Lung (tissue), 12 donors: ENCODE measurements around the gene TSPAN2. TPM values are rescaled to one million over a fixed set of nuclear protein-coding genes. Genes with fewer than 3 reads are reported as not detected.

Experiments
- ATAC-seq: fragments of 200-7000 bp; cut with Tn5 transposase; one replicate; pipeline ENCODE4 v1.9.1; 2020; ENCODE audit warnings: moderate number of reproducible peaks; ENCODE audit not compliant: insufficient read depth, low FRiP score
- DNase-seq, 3 donors: peaks; one replicate each; pipeline ENCODE4 v3.0.0-alpha.2; 2013 to 2017
- H3K27ac ChIP-seq, 2 donors: one replicate each; pipeline ENCODE4 v1.5.1; 2013; ENCODE audit warnings: mild to moderate bottlenecking in 2 of 2, moderate library complexity in 2 of 2, control low read depth in 1 of 2, inconsistent platforms in 1 of 2, low read depth in 1 of 2, low read length in 1 of 2
- H3K27me3 ChIP-seq, 3 donors: one replicate each; pipeline ENCODE4 v1.5.1; 2013; ENCODE audit warnings: low read length in 2 of 3; ENCODE audit not compliant: control insufficient read depth in 3 of 3, insufficient read depth in 3 of 3
- H3K36me3 ChIP-seq, 4 donors: one replicate each; pipeline ENCODE4 v1.5.1; 2013; ENCODE audit warnings: low read length in 4 of 4, mild to moderate bottlenecking in 1 of 4, moderate library complexity in 1 of 4; ENCODE audit not compliant: control insufficient read depth in 4 of 4, insufficient read depth in 4 of 4
- H3K4me1 ChIP-seq, 5 donors: one replicate each; pipeline ENCODE4 v1.5.1; 2013; ENCODE audit warnings: low read length in 5 of 5, mild to moderate bottlenecking in 2 of 5, moderate library complexity in 1 of 5; ENCODE audit not compliant: control insufficient read depth in 5 of 5, insufficient read depth in 5 of 5
- H3K4me3 ChIP-seq: one replicate; pipeline ENCODE4 v1.5.1; 2013; ENCODE audit warnings: mild to moderate bottlenecking, control low read depth, moderate library complexity
- H3K9ac ChIP-seq, 2 donors: one replicate each; pipeline ENCODE4 v1.5.1; 2013; ENCODE audit warnings: low read length in 2 of 2, control low read depth in 1 of 2; ENCODE audit not compliant: insufficient read depth in 1 of 2
- H3K9me3 ChIP-seq, 4 donors: one replicate each; pipeline ENCODE4 v1.5.1; 2013; ENCODE audit warnings: low read length in 3 of 4, mild to moderate bottlenecking in 1 of 4, moderate library complexity in 1 of 4; ENCODE audit not compliant: control insufficient read depth in 4 of 4, insufficient read depth in 3 of 4
- WGBS, 2 donors: extraction: QIAGEN DNeasy Blood & Tissue Kit; methylation state at CpG; one replicate each; pipeline ENCODE4 v1.1.7; 2013; 5-methylcytosine and 5-hydroxymethylcytosine counted together
- polyA plus RNA-seq, 2 donors: library from polyadenylated mRNA; stranded (reverse); fragments of 200-250 nt; gene quantifications; one replicate each; pipeline ENCODE4 v1.2.1, GENCODE V29; 2013
- total RNA-seq, 2 donors: library from RNA; depleted of rRNA in 1 of 2; stranded (reverse); fragments of >200 nt in 1 of 2; gene quantifications; one replicate each; pipeline ENCODE4 v1.2.1, GENCODE V29; 2014 to 2021
- TF ChIP-seq, protein P1 (sequence below): IDR thresholded peaks from 2 replicates; pipeline ENCODE4 v1.5.1; 2012; ENCODE audit warnings: mild to moderate bottlenecking; ENCODE audit errors: control extremely low read depth, extremely low read depth
- donor health status: control.
- donor health status: control.
- donor health status: Bipolar disorder and iron deficiency.
- donor health status: healthy.
- donor health status: DM: yes; HTN: yes; CAD: no.

The TSPAN2 gene
- total and polyA plus RNA-seq, 4 donors, result 1.5 to 10.4 (median 8.2) TPM

DNA sequence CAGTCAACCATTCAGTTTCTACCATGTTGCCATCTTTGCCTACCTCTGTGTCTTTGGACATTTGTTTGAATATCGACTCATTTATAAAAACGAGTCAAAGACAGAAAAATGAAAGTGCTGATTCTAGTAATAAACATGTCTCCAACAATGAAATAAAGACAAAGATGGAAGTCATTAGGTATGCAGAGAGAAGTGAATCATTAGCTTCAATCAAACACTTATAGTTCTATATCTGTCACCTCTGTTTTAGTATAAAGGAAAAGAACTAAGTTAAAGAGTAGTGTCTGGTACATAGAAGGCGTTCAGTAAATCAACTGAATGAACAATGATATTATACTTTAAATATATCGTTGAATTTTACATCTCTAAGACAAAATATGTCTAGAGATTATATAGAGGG, 1.7 kb upstream of the TSPAN2 start:
- DNase-seq (no peak), ATAC-seq (no peak)
- peaks cover 0 to 1% (median 0%) of the 10 kb centered on the region in 4 donors for H3K9me3 ChIP-seq
- H3K9ac ChIP-seq, result no peak overlapping the region
- 93 to 98% methylated on average over 4 of the region's 4 CpGs for WGBS, 2 donors
- no peak overlapping the region for H3K4me3 ChIP-seq
- TF ChIP-seq, protein P1, sequence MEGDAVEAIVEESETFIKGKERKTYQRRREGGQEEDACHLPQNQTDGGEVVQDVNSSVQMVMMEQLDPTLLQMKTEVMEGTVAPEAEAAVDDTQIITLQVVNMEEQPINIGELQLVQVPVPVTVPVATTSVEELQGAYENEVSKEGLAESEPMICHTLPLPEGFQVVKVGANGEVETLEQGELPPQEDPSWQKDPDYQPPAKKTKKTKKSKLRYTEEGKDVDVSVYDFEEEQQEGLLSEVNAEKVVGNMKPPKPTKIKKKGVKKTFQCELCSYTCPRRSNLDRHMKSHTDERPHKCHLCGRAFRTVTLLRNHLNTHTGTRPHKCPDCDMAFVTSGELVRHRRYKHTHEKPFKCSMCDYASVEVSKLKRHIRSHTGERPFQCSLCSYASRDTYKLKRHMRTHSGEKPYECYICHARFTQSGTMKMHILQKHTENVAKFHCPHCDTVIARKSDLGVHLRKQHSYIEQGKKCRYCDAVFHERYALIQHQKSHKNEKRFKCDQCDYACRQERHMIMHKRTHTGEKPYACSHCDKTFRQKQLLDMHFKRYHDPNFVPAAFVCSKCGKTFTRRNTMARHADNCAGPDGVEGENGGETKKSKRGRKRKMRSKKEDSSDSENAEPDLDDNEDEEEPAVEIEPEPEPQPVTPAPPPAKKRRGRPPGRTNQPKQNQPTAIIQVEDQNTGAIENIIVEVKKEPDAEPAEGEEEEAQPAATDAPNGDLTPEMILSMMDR, result no peak
- peaks cover 0 to 15% (median 4%) of the 10 kb centered on the region in 5 donors for H3K4me1 ChIP-seq
- no peaks in the 10 kb centered on the region for H3K36me3 ChIP-seq
- H3K27ac ChIP-seq, result no peak overlapping the region
- H3K27me3 ChIP-seq, result no peaks in the 10 kb centered on the region

DNA sequence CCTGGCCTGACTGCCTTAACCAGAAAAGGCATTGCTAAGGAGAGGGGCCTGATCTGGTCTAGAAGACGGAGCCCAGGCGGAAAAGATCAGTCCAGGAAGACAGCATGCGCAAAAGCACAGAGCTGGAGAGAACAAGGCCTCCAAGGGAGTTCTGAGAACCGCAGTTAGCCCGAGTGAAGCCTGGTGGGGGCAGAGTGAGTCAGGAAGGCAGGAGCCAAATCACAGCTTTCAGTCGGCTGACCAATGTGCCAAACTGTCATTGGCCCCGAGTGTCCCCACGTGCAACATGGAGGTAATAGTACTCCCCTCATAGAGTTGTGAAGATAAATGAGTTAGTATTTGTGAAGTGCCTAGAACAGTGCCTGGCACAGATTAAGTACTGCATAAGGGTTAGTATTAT, 1.2 kb upstream of the TSPAN2 start:
- Histone ChIP-seq H3K4me3 (no peak overlapping the region), H3K4me1 (peaks cover 0 to 16% (median 4%) of the 10 kb centered on the region in 5 donors), H3K27me3 (no peaks in the 10 kb centered on the region), H3K36me3 (no peaks in the 10 kb centered on the region), H3K27ac (peak overlapping the region in 1 of 2 donors; percentile 94), H3K9me3 (peaks cover 0 to 1% (median 0%) of the 10 kb centered on the region in 4 donors), H3K9ac (no peak overlapping the region)
- no peak for ATAC-seq
- peak; percentile 70 to 87 (median 86) for DNase-seq
- TF ChIP-seq, protein P1, result no peak
- 76 to 86% methylated on average over 8 of the region's 8 CpGs for WGBS, 2 donors

DNA sequence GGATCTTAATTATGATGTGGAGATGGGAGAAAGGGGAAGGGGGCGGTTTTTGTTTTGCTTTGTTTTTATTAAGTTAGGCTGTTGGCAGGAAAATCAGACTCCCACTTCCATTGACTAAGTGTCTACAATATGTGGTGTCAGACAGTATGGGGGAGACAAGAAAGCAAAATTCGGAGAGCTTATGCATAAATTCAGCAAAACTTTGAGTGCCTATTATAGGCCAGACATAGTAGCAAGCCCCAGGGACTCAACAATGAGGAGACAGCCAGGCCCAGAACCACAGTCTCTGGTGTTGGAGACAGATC, 835 bp upstream of the TSPAN2 start:
- no peaks in the 10 kb centered on the region for H3K27me3 ChIP-seq
- no peak overlapping the region for H3K4me3 ChIP-seq
- H3K36me3 ChIP-seq, result no peaks in the 10 kb centered on the region
- TF ChIP-seq, protein P1, result no peak
- DNase-seq (peak in 2 of 3 donors; percentile 98), ATAC-seq (peak; percentile 13)
- H3K4me1 ChIP-seq, result peaks cover 0 to 20% (median 6%) of the 10 kb centered on the region in 5 donors
- WGBS, 2 donors, result 20 to 23% methylated on average over 2 of the region's 2 CpGs
- H3K27ac ChIP-seq, result peak overlapping the region in 1 of 2 donors; percentile 94
- H3K9ac ChIP-seq, result no peak overlapping the region
- peaks cover 0 to 1% (median 0%) of the 10 kb centered on the region in 4 donors for H3K9me3 ChIP-seq

DNA sequence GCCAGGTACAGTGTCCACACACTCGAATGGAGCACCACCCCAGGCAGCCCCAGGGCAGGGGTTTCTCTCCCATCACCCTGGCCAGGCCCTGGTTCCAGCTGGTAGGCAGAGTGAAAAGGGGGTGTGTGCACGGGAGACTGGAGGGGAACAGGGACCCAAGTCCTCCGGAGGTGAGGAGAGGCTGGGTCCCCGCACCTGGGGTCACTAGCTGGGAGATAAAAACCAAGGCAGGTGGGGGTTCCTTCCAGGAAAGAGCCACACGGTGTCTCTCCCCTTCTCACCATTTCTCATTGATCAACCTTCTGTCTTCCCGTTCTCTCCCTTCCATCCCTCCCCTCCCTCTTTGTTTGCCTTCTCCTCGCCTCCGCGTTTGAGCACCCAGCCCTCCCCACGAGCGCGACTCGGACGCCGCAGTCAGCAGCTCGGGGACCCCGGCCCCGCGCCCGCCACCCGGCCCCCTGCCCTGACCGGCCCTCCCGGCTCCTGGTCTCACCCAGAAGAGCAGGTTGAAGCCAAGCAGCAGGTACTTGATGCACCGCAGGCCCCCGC, 358 bp downstream of the TSPAN2 start:
- WGBS, 2 donors, result 3 to 6% methylated on average over 25 of the region's 25 CpGs
- DNase-seq, result no peak
- no peak for ATAC-seq
- Histone ChIP-seq H3K27ac (peak overlapping the region in 1 of 2 donors; percentile 55), H3K9ac (no peak overlapping the region), H3K36me3 (no peaks in the 10 kb centered on the region), H3K9me3 (peaks cover 0 to 1% (median 0%) of the 10 kb centered on the region in 4 donors), H3K27me3 (no peaks in the 10 kb centered on the region), H3K4me3 (peak overlapping the region; percentile 54), H3K4me1 (peaks cover 0 to 25% (median 6%) of the 10 kb centered on the region in 5 donors)
- TF ChIP-seq, protein P1, result no peak
